Right lobe of liver (tissue), 4 donors: ENCODE data around the gene MCC.

Source experiments
- POLR2A ChIP-seq: fragments of 450-650 bp; IDR thresholded peaks from one replicate; pipeline ENCODE4 v1.6.1; 2017; ENCODE audit warnings: antibody characterized with exemption, mild to moderate bottlenecking
- TF ChIP-seq, protein P1 (sequence below), 4 donors: fragments of 200-600 bp in 3 of 4; fragments of 450-650 bp in 1 of 4; IDR thresholded peaks; one replicate each; pipeline versions ENCODE4 v1.5.1 to v1.8.0; 2016 to 2022; ENCODE audit warnings: antibody characterized with exemption in 4 of 4, mild to moderate bottlenecking in 2 of 4
- donor health status: DM: no; HTN: no; CAD: no.
- donor health status: DM: no; HTN: no; CAD: no.
- donor health status: DM: no; HTN: yes; CAD: no.

DNA sequence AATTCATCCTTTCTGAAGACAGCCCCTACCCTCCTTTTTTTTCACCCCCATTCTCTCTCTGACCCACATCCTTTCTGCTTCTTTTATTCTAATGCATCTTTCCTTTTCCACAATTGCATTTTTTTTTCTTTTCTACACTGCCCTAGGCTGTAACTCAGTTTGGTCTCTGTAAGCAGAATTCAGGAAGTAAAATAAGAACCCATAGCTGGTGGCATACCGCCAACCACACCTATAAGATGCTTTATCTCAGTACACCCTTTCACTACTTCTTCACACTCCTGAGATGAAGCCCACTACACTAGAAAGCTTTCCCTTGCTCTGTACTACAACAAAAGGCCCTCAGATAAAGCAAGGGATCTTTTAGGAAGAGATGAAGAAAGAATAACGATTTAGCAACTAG lies 37.3 kb downstream of the MCC start:
- TF ChIP-seq, protein P1, sequence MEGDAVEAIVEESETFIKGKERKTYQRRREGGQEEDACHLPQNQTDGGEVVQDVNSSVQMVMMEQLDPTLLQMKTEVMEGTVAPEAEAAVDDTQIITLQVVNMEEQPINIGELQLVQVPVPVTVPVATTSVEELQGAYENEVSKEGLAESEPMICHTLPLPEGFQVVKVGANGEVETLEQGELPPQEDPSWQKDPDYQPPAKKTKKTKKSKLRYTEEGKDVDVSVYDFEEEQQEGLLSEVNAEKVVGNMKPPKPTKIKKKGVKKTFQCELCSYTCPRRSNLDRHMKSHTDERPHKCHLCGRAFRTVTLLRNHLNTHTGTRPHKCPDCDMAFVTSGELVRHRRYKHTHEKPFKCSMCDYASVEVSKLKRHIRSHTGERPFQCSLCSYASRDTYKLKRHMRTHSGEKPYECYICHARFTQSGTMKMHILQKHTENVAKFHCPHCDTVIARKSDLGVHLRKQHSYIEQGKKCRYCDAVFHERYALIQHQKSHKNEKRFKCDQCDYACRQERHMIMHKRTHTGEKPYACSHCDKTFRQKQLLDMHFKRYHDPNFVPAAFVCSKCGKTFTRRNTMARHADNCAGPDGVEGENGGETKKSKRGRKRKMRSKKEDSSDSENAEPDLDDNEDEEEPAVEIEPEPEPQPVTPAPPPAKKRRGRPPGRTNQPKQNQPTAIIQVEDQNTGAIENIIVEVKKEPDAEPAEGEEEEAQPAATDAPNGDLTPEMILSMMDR (IDR thresholded peaks at IDR 0.05), result no peak
- no peak for TF ChIP-seq POLR2A
